Right lobe of liver (tissue), 6 donors: ENCODE measurements around the gene TCP1. TPM values are rescaled to one million over a fixed set of nuclear protein-coding genes. Genes with fewer than 3 reads are reported as not detected.

Experiments used
- ATAC-seq, 4 donors: fragments of 200-7000 bp; cut with Tn5 transposase; one replicate each; pipeline ENCODE4 v1.9.1; 2020; ENCODE audit warnings: mild to moderate bottlenecking in 4 of 4, moderate library complexity in 4 of 4
- DNase-seq, 3 donors: peaks; one replicate each; pipeline ENCODE4 v3.0.0-alpha.2; 2020
- H3K27ac ChIP-seq, 3 donors: fragments of 200-600 bp; one replicate each; pipeline ENCODE4 v1.8.0; 2022
- H3K27me3 ChIP-seq, 2 donors: fragments of 200-600 bp; one replicate each; pipeline ENCODE4 v1.8.0; 2022
- H3K36me3 ChIP-seq, 4 donors: fragments of 200-600 bp; sonication (generic) in 1 of 4; one replicate each; pipeline versions ENCODE4 v1.5.1 to v1.8.0; 2017 to 2022; ENCODE audit warnings: control low read depth in 1 of 4
- H3K4me1 ChIP-seq, 4 donors: fragments of 200-600 bp; sonication (generic) in 1 of 4; one replicate each; pipeline versions ENCODE4 v1.5.1 to v1.8.0; 2017 to 2022; ENCODE audit warnings: control low read depth in 1 of 4
- H3K4me3 ChIP-seq, 3 donors: fragments of 200-600 bp; one replicate each; pipeline ENCODE4 v1.8.0; 2022
- H3K9me3 ChIP-seq, 4 donors: fragments of 200-600 bp; sonication (generic) in 1 of 4; one replicate each; pipeline versions ENCODE4 v1.5.1 to v1.8.0; 2017 to 2022; ENCODE audit warnings: control low read depth in 1 of 4
- CTCF ChIP-seq, 4 donors: fragments of 200-600 bp in 3 of 4; fragments of 450-650 bp in 1 of 4; IDR thresholded peaks; one replicate each; pipeline versions ENCODE4 v1.5.1 to v1.8.0; 2016 to 2022; ENCODE audit warnings: antibody characterized with exemption in 4 of 4, mild to moderate bottlenecking in 2 of 4
- POLR2A ChIP-seq: fragments of 450-650 bp; IDR thresholded peaks from one replicate; pipeline ENCODE4 v1.6.1; 2017; ENCODE audit warnings: antibody characterized with exemption, mild to moderate bottlenecking
- WGBS: methylation state at CpG from one replicate; pipeline ENCODE4 v1.1.6; 2018; ENCODE audit warnings: low coverage, low lambda C conversion rate; ENCODE audit not compliant: insufficient coverage; ENCODE audit errors: missing lambda C conversion rate; 5-methylcytosine and 5-hydroxymethylcytosine counted together
- intact Hi-C, 2 donors: fragments of 100-400 bp; cut with DNase I; formaldehyde crosslinking; loops; one replicate each; pipeline versions ENCODE4 v1.11.2 to v1.14.1; 2022
- total RNA-seq, 6 experiments: library from RNA; depleted of rRNA in 2 of 6; stranded (reverse); fragments of >200 nt in 2 of 6; fragmentation: NEBNext Ultra II Directional in 3 of 6; extraction: Animal tissue kit (Norgen Biotek cat#: 25700) in 3 of 6; gene quantifications; one replicate each; pipeline versions ENCODE4 v1.1.0 to v1.2.4, GENCODE V29; 2016 to 2023
- donor health status: DM: no; HTN: yes; CAD: no.
- donor health status: DM: no; HTN: no; CAD: no.
- donor health status: DM: no; HTN: no; CAD: no.
- donor health status: DM: no; HTN: yes; CAD: no.
- donor health status: DM: no; HTN: yes; CAD: no.

Gene TCP1
- total RNA-seq, 6 experiments from 2014 or later = 50.4 to 97.1 (median 77.8) TPM

GRCh38 chr6:159760602-159761057, 28.8 kb downstream of the TCP1 start:
- Histone ChIP-seq H3K27ac (peak overlapping the region; percentile 95 to 96 (median 95)), H3K4me3 (peak overlapping the region in 2 of 3 donors; percentile 76 to 87), H3K36me3 (peaks cover 0 to 27% (median 6%) of the 10 kb centered on the region in 4 donors), H3K4me1 (peaks cover 0 to 28% (median 4%) of the 10 kb centered on the region in 4 donors), H3K9me3 (no peaks in the 10 kb centered on the region), H3K27me3 (no peaks in the 10 kb centered on the region)
- WGBS = 49% methylated on average over 3 of the region's 3 CpGs
- intact Hi-C loops = no loop called here
- no peak for TF ChIP-seq CTCF (IDR thresholded peaks at IDR 0.05)
- no peak for TF ChIP-seq POLR2A
- DNase-seq = no peak
- no peak for ATAC-seq

GRCh38 chr6:159759645-159760044, 29.8 kb downstream of the TCP1 start:
- H3K36me3 ChIP-seq = peaks cover 0 to 33% (median 7%) of the 10 kb centered on the region in 4 donors
- TF ChIP-seq POLR2A (no peak), CTCF (IDR thresholded peaks at IDR 0.05) (no peak)

DNA sequence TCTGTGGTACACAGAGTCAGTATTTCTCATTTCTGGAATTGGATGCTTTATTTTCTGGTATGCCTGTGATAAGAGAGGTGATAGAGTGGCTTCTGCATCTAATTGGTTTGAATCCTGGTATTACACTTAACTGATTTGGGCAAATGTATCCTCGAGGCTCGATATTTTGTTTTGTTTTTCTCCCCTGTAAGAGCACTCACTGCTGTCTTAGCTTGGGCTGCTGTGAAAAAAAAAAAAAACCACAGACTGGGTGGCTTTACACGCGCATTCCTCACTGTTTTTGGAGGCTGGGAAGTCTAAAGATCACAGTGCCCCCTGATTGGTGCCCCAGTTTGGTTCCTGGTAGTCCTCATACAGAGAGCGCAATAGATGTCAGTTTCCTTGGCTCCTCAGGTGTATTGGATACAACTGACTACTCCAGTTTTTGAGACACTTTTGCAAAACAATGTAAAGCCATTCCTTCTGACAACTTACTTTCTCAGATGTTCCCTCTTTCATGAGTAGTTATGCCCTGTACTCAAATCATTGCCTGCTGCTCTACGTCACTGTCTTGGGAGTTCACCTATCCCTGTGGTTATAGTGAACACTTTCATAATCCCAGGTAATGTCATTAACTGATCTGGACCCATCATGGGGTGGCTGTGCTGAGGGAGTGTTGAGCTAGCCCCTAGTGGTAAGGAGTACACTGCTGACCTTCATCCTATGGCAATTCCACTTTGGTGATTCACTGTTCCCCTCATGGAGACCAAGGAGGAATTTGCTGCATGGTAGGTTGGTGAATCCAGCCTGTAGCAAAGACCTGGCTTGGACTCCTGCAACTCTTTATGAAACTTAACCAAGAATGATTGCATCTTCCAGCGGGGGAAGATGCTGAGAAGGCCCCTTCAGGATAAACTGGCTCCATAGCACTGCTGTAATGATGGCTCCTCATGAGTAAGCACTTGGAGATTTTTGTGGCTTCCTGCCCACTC, 31.1 kb downstream of the TCP1 start:
- WGBS = 86% methylated on average over 7 of the region's 7 CpGs
- Histone ChIP-seq H3K9me3 (no peaks in the 10 kb centered on the region), H3K36me3 (peaks cover 0 to 37% (median 4%) of the 10 kb centered on the region in 4 donors), H3K4me1 (peaks cover 0 to 13% (median 0%) of the 10 kb centered on the region in 4 donors), H3K27me3 (no peaks in the 10 kb centered on the region), H3K4me3 (no peak overlapping the region), H3K27ac (no peak overlapping the region)
- TF ChIP-seq POLR2A = no peak
- TF ChIP-seq CTCF (IDR thresholded peaks at IDR 0.05) = no peak
- no peak for DNase-seq
- intact Hi-C loops = no loop called here
- no peak for ATAC-seq

More at GRCh38 chr6:159759645-159760044, 29.8 kb downstream of the TCP1 start:
- Histone ChIP-seq H3K27me3 (no peaks in the 10 kb centered on the region), H3K9me3 (no peaks in the 10 kb centered on the region), H3K4me1 (peaks cover 0 to 25% (median 4%) of the 10 kb centered on the region in 4 donors), H3K4me3 (no peak overlapping the region), H3K27ac (no peak overlapping the region)
- DNase-seq (no peak), ATAC-seq (no peak)
- 71% methylated on average over 2 of the region's 2 CpGs for WGBS
- intact Hi-C loops = no loop called here

DNA sequence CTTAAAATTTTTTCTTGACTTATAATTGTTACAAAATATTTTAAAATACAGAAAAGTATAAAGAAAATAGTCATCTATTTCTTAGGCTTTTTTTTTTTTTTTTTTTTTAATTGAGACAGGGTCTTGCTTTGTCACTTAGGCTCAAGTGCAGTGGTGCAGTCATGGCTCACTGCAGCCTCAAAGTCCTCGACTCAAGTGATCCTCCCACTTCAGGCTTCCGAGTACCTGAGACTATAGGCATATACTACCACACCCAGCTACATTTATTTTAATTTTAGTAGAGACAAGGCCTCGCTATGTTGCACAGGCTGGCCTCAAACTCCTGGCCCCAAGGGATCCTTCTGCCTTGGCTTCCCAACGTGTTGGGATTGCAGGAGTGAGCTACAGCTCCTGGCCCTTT, 32.9 kb downstream of the TCP1 start:
- Histone ChIP-seq H3K27ac (no peak overlapping the region), H3K4me3 (no peak overlapping the region), H3K4me1 (peaks cover 0 to 7% (median 0%) of the 10 kb centered on the region in 4 donors), H3K9me3 (no peaks in the 10 kb centered on the region), H3K27me3 (no peaks in the 10 kb centered on the region), H3K36me3 (peaks cover 0 to 49% (median 10%) of the 10 kb centered on the region in 4 donors)
- WGBS = 98% methylated on average over 4 of the region's 4 CpGs
- no peak for TF ChIP-seq POLR2A
- no peak for TF ChIP-seq CTCF (IDR thresholded peaks at IDR 0.05)
- no peak for DNase-seq
- no peak for ATAC-seq
- intact Hi-C loops = no loop called here
